ENCODE results near the gene CPB2. TPM values are rescaled to one million over a fixed set of nuclear protein-coding genes. Genes with fewer than 3 reads are reported as not detected.

CPB2 gene
- total and polyA plus RNA-seq, 2 donors (not counting 1 experiment from before 2014, with no cell fraction given): not detected

GRCh38 chr13:46088821-46089562, 15.8 kb downstream of the CPB2 start:
- no peaks in the 10 kb centered on the region for H3K4me1 ChIP-seq (ENCODE audit: control insufficient read depth, extremely low read depth, insufficient read depth, low read length)
- no peaks in the 10 kb centered on the region for H3K36me3 ChIP-seq (ENCODE audit: control insufficient read depth, insufficient read depth, low read length)
- no peak overlapping the region for H3K27ac ChIP-seq (ENCODE audit: insufficient read depth, low read length)
- no peak overlapping the region for H3K9ac ChIP-seq (ENCODE audit: insufficient read depth, low read length)
- no peak overlapping the region for H2AFZ ChIP-seq (ENCODE audit: low read length)
- H4K20me1 ChIP-seq (ENCODE audit: control insufficient read depth, extremely low read depth, insufficient read depth, low read length): no peaks in the 10 kb centered on the region
- no peaks in the 10 kb centered on the region for H3K9me3 ChIP-seq (ENCODE audit: control insufficient read depth, insufficient read depth, low read depth, low read length)
- TF ChIP-seq CTCF (conservative IDR thresholded peaks at IDR 0.05 in 1 of 2, IDR thresholded peaks at IDR 0.05 in 1 of 2; ENCODE audit: low read depth in 1 of 2, low read length in 2 of 2) (no peak), EZH2 (IDR thresholded peaks at IDR 0.05; ENCODE audit: low read length, missing control alignments) (no peak)
- no peak for DNase-seq (ENCODE audit: low read depth in 2 of 2)
- H3K27me3 ChIP-seq (ENCODE audit: control insufficient read depth, insufficient read depth, low read length): no peaks in the 10 kb centered on the region
- H3K4me2 ChIP-seq (ENCODE audit: extremely low read depth, insufficient read depth, low read length): no peak overlapping the region
- no peaks in the 10 kb centered on the region for H3K79me2 ChIP-seq (ENCODE audit: control insufficient read depth, insufficient read depth, low read length)
- H3K4me3 ChIP-seq (replicated peaks in 1 of 4; ENCODE audit: control extremely low read depth in 1 of 4, insufficient read depth in 1 of 4, low read depth in 3 of 4, low read length in 4 of 4): no peak overlapping the region

- Histone ChIP-seq H3K4me3 (replicated peaks in 1 of 4; ENCODE audit: control extremely low read depth in 1 of 4, insufficient read depth in 1 of 4, low read depth in 3 of 4, low read length in 4 of 4) (no peak overlapping the region), H2AFZ (ENCODE audit: low read length) (no peak overlapping the region), H3K27me3 (ENCODE audit: control insufficient read depth, insufficient read depth, low read length) (no peaks in the 10 kb centered on the region), H3K27ac (ENCODE audit: insufficient read depth, low read length) (no peak overlapping the region), H3K79me2 (ENCODE audit: control insufficient read depth, insufficient read depth, low read length) (no peaks in the 10 kb centered on the region), H3K9ac (ENCODE audit: insufficient read depth, low read length) (no peak overlapping the region), H3K4me2 (ENCODE audit: extremely low read depth, insufficient read depth, low read length) (no peak overlapping the region), H4K20me1 (ENCODE audit: control insufficient read depth, extremely low read depth, insufficient read depth, low read length) (no peaks in the 10 kb centered on the region), H3K9me3 (ENCODE audit: control insufficient read depth, insufficient read depth, low read depth, low read length) (no peaks in the 10 kb centered on the region), H3K36me3 (ENCODE audit: control insufficient read depth, insufficient read depth, low read length) (no peaks in the 10 kb centered on the region), H3K4me1 (ENCODE audit: control insufficient read depth, extremely low read depth, insufficient read depth, low read length) (no peaks in the 10 kb centered on the region)
- no peak for DNase-seq (ENCODE audit: low read depth in 2 of 2)
- TF ChIP-seq EZH2 (IDR thresholded peaks at IDR 0.05; ENCODE audit: low read length, missing control alignments): no peak
- no peak for TF ChIP-seq CTCF (conservative IDR thresholded peaks at IDR 0.05 in 1 of 2, IDR thresholded peaks at IDR 0.05 in 1 of 2; ENCODE audit: low read depth in 1 of 2, low read length in 2 of 2)
Observed at GRCh38 chr13:46087481-46087880, 17.4 kb downstream of the CPB2 start.

- Histone ChIP-seq H3K9ac (ENCODE audit: insufficient read depth, low read length) (no peak overlapping the region), H3K4me2 (ENCODE audit: extremely low read depth, insufficient read depth, low read length) (no peak overlapping the region), H3K27ac (ENCODE audit: insufficient read depth, low read length) (no peak overlapping the region), H3K4me3 (replicated peaks in 1 of 4; ENCODE audit: control extremely low read depth in 1 of 4, insufficient read depth in 1 of 4, low read depth in 3 of 4, low read length in 4 of 4) (no peak overlapping the region), H3K9me3 (ENCODE audit: control insufficient read depth, insufficient read depth, low read depth, low read length) (no peaks in the 10 kb centered on the region), H3K36me3 (ENCODE audit: control insufficient read depth, insufficient read depth, low read length) (no peaks in the 10 kb centered on the region), H2AFZ (ENCODE audit: low read length) (no peak overlapping the region), H4K20me1 (ENCODE audit: control insufficient read depth, extremely low read depth, insufficient read depth, low read length) (no peaks in the 10 kb centered on the region), H3K27me3 (ENCODE audit: control insufficient read depth, insufficient read depth, low read length) (no peaks in the 10 kb centered on the region), H3K79me2 (ENCODE audit: control insufficient read depth, insufficient read depth, low read length) (no peaks in the 10 kb centered on the region), H3K4me1 (ENCODE audit: control insufficient read depth, extremely low read depth, insufficient read depth, low read length) (no peaks in the 10 kb centered on the region)
- DNase-seq (ENCODE audit: low read depth in 2 of 2): no peak
- TF ChIP-seq EZH2 (IDR thresholded peaks at IDR 0.05; ENCODE audit: low read length, missing control alignments): no peak
- TF ChIP-seq CTCF (conservative IDR thresholded peaks at IDR 0.05 in 1 of 2, IDR thresholded peaks at IDR 0.05 in 1 of 2; ENCODE audit: low read depth in 1 of 2, low read length in 2 of 2): no peak
Observed at GRCh38 chr13:46086985-46087384, 17.8 kb downstream of the CPB2 start.
